Stimulated activated CD4-positive, alpha-beta T cell treated with anti-CD3 and anti-CD28 coated beads, Interleukin-2, amount 100 ng/mL, for 4 hours (primary cell): ENCODE data around the gene ATP6V0E2.
"Not testable (repeated sequence)": the region's sequence is repeated elsewhere in the genome, so short reads cannot be mapped to it uniquely, and the experiment has no call there.

ENCODE experiments used
- DNase-seq: peaks from one replicate; pipeline ENCODE4 v3.0.0-alpha.2; 2020; ENCODE audit warnings: low read depth

ATP6V0E2 gene

DNA sequence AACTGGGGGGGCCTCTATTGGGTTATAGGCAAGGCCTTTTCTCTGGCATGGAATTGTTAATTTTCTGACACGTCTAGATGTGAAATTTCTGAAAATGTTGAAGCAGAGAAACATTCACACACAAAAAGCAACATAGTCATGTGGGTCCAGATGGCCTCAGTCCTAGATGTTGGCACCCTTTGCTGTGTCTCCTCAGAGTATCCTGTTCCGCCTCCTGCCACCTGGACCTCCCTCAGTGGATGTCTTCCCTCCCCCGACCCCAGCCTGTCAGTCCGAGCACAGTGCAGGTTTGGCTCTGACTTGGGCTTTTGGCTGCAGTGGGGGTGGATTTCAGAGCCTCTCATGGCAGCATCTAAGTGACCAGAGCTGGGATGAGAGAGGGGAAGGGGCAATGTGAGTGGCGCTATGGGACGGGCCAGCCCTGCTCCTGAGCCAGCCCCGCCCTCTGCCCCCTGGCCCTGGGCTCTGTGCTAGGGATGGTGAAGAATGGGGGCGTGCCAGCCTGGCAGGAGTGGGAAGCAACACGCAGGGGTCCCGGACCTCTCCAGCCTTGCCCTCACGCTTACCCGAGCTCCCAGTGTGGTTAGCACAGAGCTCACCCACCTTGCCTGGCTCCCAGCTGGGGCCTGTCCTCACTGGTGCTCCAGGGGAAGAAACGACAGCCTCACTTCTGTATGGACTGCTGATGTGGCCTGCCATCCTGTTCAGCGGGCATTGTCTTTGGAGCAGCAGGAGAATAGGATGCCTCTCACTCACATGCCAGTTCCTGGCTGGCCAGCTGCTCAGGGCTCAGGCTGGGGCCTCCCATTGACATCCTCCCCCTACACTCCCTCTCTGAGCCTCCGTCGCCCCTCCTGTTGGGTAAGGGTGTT, 6.2 kb downstream of the ATP6V0E2 start:
- DNase-seq = no peak

DNA sequence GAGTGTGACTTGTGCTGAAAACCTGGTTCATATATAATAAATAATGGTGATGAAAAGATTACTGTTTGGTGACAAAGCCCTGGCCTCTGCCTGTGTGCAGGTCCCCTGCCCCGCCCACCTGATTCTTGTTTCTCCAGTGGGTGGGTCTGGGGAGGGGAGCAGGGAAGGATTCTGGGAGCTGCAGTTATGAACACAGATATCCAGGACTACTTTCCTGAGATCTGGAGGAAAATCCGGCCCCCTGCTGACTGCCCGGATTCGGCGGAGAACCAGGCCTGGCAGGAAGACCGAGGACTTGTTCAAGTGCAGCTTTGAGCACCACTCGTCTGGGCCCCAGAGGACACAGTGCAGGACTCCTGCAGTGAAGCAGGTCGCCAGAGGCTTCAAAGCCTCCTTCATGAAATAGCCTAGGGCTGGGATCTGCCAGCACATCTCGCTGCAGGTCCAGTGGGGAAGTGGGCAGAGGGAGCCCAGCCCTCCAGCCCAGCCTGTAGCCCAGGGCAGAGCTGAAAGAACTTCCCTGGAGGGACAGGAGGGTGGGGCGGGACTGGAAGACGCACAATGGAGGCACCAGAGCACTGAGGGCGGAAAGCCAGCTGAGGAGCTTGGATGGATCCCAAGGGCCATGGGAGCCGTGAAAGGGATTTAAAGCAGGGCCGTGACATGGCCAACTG, 7.0 kb downstream of the ATP6V0E2 start:
- no peak for DNase-seq

DNA sequence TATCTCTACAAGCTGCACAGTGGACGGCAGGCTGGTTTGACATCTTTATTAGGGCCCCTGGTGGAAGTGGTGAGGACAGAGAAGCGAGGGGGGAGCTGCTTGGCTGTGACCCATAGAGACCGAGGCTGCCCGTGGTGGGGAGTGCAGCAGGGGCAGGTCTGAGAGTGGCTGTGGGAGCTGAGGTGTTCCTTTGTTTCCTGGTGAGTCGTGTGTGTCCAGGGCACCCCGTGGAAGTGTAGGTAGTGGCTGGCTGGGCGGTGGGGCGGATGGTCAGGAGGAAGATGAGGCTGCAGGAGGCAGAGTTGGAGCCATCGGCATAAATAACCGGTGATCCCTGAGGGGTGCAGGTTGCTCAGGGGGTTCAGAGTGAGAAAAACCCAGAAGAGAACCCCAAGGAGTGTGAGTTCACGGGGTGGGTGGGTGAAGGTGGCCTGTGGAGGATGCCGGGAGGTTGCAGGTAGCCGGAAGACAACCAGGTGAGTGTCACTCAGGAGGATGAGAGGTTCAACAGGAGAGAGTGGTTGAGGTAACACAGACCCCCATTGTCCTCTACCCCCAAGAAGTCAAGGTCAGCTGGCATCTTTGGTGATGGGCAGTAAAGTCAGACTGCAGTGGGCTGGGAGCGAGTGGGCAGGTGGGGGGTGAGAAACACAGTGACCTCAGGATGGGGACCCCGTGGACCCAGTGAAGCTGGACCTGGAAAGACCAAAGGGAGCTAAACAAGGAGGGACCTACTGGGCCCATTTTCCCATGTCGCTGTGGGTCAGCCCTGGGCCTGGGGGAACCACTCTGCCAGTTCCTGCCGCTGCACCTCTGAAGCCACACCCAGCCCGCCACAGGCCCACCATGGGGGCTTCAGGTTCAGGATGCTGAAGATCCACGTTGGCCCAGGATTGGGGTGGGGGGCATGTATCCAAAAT, 7.8 kb downstream of the ATP6V0E2 start:
- DNase-seq = no peak

DNA sequence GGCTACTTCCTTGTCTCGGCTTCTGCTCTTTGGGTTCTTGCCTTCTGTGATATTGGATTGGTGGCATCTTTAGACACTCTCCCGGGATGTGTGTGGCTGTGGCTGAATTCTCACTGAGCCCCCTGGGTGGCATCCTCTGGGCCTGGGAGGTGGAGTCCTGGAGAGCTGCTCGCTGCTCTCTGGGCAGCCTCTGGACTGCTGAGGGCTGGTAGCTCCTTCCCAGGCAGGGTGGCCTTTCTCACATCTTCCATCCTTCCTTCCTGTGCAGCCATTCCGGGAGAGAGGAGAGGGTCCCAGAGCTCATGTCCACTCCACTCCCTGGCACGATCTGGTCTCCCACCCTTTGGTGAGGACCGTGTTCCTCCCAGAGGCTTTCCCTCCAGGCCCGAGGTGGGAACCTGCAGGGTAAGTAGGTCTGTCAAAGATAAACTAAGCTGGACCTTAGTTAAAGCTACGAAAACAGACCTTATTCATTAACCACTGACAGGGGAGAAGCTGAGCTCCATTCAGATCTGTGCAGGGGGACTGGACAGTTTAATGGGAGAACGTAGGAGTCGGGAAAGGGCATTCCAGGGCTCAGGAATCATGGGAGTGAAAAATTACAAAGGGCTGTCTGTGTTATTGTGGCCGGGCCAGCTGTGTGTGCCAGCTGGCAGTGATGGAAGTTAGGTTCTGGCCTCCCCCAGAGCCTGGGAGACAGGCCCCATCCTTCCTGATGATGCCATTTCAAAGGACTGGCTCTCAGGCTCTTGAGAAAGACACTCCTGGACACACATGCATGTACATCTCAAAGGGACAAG, 8.7 kb downstream of the ATP6V0E2 start:
- no peak for DNase-seq

DNA sequence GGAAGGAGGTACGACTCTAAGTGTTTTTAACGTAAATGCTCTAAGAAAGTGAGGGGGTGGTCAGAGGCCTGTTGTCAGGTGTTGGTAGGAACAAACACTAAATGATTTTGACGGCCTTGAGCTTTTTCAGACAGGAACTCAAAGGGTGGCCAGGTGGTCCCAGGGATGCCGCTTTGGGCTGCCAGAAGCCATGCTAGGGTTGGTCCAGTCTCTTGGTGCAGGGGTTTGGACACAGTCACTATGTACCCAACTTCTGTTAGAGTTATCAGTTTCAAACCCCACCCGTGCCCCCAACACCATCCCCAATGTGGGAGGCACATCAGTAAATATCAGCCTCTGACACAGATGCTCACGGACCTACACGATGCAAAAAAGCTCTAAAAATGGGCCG, 9.3 kb downstream of the ATP6V0E2 start:
- DNase-seq = no peak

DNA sequence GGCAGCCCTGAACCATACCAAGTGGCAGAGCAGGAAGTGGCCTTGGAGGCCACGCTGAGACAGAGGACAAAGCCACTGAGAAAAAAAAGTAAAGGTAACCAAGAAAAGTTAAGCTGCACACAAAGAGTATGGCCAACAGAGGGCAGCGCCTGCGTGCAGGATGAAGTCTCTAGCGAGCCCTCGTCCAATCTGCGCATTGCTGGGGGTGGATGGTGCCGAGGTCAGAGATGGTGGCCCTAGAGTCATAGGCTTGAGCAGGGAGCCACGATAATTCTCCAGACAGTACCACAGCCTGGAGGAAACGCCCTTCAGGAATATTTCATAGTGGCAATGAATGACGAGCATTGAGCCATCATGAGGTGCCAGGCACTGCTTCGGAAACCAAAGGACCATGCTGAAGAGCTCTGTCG, 9.7 kb downstream of the ATP6V0E2 start:
- DNase-seq = no peak

DNA sequence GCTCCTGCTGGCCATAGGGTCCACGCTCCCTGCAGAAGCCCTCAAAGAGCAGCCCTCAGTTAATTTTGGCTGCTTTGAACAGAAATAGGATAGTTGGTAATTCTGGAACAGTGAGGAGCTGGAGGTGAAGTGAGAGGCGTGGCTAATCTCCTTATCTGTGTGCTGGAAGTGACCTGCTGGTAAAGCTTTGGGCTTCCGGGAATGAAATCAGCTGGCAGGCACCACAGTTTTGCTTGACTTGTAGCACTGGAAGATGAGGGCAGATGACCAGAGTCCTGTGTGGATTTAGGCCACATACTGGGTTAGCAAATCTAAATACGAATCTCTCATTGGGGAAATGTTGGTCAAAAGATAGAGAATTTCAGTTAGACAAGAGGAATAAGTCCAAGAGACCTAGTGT, 10.2 kb downstream of the ATP6V0E2 start:
- no peak for DNase-seq

DNA sequence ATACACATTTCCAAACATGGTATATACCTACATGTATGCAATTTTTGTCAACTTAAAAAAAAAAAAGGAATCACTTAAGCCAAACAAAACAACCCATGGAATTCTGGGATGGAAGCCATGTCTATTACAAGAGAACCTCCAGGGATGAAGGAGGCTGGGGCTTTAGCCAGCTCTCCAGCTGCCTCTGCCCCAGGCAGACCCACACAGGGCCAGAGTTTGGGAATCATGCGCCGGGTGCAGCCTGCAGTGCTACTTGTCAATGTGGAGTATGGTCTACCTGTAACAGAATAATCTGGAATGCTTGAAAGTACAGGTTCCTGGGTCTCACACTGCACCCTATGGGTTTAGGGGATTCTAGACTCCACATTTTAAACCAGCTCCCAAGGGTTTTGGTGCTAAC, 10.8 kb downstream of the ATP6V0E2 start:
- DNase-seq = no peak

DNA sequence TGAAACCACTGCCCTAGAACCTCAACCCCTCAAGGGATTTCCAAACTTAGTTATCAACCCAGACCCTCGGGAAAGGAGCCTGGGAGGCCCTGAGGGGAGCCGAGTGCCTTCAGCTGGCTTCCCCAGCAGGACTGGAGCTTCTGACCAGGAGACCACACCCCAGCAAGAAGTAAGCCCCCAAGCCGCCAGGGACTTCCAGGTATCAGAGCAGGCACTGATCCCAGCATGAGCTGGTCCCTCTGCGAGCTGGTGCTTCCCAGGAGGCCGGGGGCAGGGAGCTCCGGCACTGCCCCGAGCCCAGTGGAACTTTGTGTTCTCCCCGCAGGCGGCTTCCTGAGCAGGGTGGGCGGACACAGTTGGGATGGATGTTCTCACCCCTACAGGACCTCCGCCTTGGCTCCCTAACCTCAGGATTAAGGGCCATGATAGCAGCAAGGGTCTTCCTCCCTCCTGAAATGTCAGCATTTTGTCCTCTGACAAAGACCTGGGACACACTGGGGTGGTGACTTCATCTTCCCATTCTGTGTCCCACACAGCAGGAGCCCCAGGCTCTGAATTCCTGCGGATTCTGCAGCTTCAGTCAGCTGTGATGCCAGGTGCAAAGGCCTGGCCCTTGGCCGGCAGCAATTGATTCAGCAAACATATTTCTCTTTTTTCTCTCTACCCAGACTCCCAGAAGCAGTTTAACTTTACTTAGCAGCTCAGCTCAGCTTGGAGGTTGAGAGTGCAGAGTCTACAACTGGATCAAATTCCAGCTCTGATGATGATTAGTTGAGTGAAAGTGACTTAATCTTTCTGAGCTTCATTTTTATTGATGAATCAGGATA, 11.6 kb downstream of the ATP6V0E2 start:
- DNase-seq = no peak

DNA sequence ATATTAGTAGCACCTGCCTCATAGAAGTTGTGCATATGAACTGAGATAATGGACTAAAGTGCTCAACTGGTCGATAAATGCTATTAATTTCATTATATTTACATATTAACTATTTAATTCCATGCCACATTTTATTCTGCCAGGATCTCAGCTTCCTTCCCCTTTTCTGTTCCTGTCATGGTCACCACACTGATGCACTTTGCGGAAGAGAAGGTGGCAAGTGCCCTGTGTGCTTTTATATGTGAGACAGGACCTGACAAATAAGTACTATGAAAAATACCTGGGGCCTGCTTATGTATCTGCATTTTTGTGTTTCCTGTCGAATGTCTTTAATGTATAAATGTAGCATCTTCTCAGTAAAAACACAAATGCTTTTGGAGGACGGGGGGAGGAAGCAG, 12.2 kb downstream of the ATP6V0E2 start:
- no peak for DNase-seq

DNA sequence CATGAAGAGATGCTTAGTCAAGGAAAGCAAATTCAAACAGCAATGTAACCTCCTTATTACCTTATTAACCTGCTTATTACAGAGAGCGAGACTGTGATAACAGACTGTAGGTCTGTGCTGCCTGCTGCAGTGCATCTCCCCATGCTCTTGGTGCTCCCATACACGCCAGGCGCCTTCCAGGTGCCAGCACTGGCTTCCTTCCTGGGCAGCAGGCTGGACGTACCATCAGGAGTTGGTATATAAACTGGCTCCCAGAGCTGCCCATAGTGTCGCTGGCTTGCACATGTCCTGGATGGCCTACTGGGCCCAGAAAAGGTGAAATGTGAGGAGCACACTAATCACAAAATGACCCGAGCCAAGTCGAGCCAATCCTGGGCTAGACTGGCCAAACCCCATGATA, 13.5 kb downstream of the ATP6V0E2 start:
- no peak for DNase-seq

DNA sequence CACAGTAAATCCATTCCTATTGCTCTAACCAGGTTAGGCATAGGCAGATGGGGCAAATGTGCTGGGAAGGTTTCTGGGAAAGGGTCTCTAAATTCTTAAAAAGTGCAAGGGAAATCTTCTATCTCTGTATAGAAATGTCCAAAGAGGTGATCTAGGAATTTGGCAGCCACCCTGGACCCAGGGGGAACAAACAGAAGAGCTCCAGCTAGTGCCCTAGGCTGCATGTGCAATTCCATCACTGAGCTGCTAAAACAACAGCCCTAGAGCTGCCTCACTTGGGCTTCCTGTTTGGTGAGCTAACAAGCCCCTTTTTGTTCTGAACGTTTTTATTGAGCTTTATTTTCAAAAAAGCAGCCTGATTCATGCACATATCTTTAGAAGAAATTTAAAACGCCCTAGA, 16.9 kb downstream of the ATP6V0E2 start:
- DNase-seq = not testable (repeated sequence)

DNA sequence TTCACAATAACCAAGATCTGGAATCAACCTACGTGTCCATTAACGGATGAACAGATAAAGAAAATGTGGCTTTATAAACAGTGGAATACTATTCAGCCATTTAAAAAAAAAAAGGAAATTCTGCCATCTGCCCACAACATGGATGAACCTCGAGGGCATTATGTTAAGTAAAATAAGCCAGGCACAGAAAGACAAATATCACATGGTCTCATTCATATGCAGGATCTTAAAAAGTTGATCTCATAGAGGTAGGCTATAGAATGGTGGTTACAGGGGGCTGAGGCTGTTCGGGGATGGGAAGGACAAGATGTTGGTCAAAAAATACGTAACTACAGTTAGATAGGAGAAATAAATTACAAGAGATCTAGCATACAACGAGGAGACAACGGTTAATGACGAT, 21.2 kb downstream of the ATP6V0E2 start:
- DNase-seq = not testable (repeated sequence)

DNA sequence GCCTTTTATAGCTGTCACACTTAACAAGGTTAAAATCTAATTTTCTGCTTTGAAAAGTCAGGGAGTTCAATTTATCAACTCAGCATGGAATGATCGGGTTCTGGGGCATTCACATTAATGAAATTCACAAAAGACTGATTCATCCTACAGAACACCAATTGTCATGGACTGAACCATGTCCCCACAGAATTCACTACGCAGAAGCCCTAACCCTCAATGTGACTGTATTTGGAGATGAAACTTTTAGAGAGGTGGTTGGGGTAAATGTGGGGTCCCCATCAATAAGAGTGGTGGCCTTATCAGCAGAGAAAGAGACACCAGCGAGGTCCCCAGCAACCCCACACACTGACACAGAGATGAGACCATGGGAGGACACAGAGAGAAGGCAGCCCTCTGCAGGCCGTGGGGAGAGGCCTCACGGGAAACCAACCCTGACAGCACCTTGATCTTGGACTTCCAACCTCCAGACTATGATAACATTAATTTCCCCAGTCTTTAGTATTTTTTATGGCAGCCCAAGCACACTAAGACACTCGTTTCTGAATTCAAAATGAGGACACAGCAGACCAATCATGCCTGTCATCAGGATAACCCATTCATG, 34.1 kb downstream of the ATP6V0E2 start:
- not testable (repeated sequence) for DNase-seq

DNA sequence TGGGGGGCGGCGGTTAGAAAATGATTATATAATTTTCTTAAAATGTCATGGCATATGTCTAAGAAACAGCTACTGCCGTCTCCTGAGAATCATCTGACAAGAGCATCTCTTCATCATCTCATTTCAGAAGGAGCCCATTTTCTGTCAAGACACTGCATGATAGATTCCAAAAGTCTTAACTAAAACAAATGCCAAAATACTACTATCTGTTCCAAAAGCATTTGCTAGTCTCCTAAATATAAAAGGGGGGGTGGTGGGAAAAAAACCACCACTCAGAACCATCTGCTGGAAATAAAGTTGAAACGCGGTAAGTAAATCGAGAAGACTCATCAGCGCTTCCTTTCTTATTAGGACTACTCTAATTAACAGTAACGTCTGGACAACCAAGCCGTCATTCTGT, 36.5 kb downstream of the ATP6V0E2 start:
- not testable (repeated sequence) for DNase-seq

DNA sequence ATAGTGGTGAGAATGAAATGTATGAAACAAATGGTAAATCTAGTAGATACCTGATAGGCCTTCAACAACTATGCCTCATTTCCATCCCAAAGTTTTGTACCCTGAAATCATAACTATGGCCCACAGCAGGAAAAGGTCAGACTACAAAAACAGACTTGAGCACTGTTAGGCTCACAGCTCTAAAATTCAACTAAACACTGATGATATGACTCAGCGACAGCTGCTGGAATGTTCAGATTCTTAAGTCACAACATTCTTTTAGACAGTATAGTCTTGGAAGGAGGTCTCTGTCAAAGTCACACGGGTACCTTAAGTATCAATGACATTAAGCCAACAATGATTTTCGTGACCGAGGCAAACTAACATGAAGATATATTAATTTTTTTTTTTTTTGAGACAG, 38.4 kb downstream of the ATP6V0E2 start:
- DNase-seq = not testable (repeated sequence)

DNA sequence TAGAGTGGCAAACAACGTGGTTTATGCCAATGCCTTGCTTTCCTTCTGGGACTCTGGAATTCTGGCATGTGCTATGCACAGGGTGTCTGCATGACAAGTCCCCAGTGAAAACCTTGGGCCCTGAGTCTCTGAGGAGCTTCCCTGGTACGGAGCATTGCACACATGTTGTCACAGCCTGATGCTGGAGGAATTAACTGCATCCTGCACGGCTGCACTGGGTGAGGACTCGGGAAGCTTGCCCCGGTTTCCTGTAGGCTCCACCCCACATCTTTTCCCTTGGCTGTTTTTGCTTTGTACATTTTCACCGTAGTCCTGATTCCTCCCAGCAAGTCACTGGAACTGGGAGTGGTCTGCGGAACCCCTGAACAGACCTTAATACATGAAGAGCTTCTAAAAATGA, 52.6 kb downstream of the ATP6V0E2 start:
- not testable (repeated sequence) for DNase-seq
